Omental fat pad (tissue), 4 donors: ENCODE data around the gene RAPH1. TPM values are rescaled to one million over a fixed set of nuclear protein-coding genes. Genes with fewer than 3 reads are reported as not detected.

Experiments used
- ATAC-seq: fragments of 150-250 bp; one replicate; pipeline ENCODE4 v1.9.1; 2016; ENCODE audit warnings: mild to moderate bottlenecking, moderate library complexity; ENCODE audit not compliant: low FRiP score
- DNase-seq: peaks from one replicate; pipeline ENCODE4 v3.0.0-alpha.2; 2019; ENCODE audit warnings: low spot score
- total RNA-seq, 4 donors: library from RNA; depleted of rRNA; stranded (reverse); fragments of >200 nt; gene quantifications; one replicate each; pipeline ENCODE4 v1.1.0, GENCODE V29; 2016
- TF ChIP-seq, protein P1 (sequence below), 3 donors: fragments of 450-650 bp; IDR thresholded peaks; one replicate each; pipeline ENCODE4 v1.5.1; 2016 to 2017; ENCODE audit warnings: antibody characterized with exemption in 3 of 3, mild to moderate bottlenecking in 3 of 3, moderate library complexity in 2 of 3

The RAPH1 gene, protein sequence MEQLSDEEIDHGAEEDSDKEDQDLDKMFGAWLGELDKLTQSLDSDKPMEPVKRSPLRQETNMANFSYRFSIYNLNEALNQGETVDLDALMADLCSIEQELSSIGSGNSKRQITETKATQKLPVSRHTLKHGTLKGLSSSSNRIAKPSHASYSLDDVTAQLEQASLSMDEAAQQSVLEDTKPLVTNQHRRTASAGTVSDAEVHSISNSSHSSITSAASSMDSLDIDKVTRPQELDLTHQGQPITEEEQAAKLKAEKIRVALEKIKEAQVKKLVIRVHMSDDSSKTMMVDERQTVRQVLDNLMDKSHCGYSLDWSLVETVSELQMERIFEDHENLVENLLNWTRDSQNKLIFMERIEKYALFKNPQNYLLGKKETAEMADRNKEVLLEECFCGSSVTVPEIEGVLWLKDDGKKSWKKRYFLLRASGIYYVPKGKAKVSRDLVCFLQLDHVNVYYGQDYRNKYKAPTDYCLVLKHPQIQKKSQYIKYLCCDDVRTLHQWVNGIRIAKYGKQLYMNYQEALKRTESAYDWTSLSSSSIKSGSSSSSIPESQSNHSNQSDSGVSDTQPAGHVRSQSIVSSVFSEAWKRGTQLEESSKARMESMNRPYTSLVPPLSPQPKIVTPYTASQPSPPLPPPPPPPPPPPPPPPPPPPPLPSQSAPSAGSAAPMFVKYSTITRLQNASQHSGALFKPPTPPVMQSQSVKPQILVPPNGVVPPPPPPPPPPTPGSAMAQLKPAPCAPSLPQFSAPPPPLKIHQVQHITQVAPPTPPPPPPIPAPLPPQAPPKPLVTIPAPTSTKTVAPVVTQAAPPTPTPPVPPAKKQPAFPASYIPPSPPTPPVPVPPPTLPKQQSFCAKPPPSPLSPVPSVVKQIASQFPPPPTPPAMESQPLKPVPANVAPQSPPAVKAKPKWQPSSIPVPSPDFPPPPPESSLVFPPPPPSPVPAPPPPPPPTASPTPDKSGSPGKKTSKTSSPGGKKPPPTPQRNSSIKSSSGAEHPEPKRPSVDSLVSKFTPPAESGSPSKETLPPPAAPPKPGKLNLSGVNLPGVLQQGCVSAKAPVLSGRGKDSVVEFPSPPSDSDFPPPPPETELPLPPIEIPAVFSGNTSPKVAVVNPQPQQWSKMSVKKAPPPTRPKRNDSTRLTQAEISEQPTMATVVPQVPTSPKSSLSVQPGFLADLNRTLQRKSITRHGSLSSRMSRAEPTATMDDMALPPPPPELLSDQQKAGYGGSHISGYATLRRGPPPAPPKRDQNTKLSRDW
- total RNA-seq: 10 to 100 TPM; 38.1 to 86.1 (median 65.6) TPM

DNA sequence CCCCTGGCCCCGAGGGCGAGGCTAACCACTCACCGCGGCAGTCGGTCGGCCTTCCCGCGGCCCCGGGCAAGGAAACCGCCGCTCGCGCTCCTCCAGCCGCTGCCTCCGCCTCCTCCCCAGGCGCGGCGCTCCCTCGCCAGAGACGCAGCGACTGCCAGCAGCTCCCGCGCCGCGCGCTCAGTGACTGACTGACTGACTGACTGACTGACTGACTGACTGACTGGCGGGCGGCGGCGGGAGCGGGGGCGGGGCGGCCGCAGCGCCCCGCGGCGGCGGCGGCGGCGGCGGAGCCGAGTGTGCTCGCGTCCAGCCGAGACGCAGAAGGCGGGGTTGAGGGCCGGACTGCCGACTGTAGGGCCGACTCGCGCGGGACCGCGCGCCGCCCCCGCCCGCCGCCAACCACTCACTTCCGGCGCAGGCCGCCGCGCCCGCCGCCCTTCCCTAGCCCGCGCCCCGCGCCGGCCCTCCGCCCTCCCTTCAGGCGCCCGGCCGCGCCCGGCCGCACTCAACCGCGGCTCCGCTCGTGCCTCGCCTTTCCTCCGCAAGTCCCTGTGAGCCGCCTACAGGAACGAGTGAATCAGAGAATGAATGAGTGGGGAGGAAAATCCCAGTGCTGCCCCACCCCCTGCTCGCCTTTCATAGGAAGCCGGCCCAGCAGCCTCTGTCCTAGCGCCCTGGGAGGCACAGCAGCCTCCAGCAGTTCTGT, at the start of gene RAPH1:
Gene RAPH1 (minus strand): TSS at position 224 of the 706 bp plus-strand sequence. CDS start 39,948 bp downstream, outside the sequence.
- DNase-seq (peak; percentile 58), ATAC-seq (peak; percentile 96)
- TF ChIP-seq, protein P1, sequence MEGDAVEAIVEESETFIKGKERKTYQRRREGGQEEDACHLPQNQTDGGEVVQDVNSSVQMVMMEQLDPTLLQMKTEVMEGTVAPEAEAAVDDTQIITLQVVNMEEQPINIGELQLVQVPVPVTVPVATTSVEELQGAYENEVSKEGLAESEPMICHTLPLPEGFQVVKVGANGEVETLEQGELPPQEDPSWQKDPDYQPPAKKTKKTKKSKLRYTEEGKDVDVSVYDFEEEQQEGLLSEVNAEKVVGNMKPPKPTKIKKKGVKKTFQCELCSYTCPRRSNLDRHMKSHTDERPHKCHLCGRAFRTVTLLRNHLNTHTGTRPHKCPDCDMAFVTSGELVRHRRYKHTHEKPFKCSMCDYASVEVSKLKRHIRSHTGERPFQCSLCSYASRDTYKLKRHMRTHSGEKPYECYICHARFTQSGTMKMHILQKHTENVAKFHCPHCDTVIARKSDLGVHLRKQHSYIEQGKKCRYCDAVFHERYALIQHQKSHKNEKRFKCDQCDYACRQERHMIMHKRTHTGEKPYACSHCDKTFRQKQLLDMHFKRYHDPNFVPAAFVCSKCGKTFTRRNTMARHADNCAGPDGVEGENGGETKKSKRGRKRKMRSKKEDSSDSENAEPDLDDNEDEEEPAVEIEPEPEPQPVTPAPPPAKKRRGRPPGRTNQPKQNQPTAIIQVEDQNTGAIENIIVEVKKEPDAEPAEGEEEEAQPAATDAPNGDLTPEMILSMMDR (IDR thresholded peaks at IDR 0.05): no peak

- TF ChIP-seq, protein P1 (IDR thresholded peaks at IDR 0.05): no peak
- ATAC-seq (no peak), DNase-seq (no peak)
Measured at GRCh38 chr2:203584784-203585183, 49.7 kb upstream of the RAPH1 start.

GRCh38 chr2:203583701-203584100, 48.6 kb upstream of the RAPH1 start:
- DNase-seq: no peak
- ATAC-seq: no peak
- TF ChIP-seq, protein P1 (IDR thresholded peaks at IDR 0.05): no peak

GRCh38 chr2:203583084-203583695, 48.1 kb upstream of the RAPH1 start:
- DNase-seq (no peak), ATAC-seq (no peak)
- TF ChIP-seq, protein P1 (IDR thresholded peaks at IDR 0.05): no peak

GRCh38 chr2:203582468-203582867, 47.4 kb upstream of the RAPH1 start:
- DNase-seq: no peak
- TF ChIP-seq, protein P1 (IDR thresholded peaks at IDR 0.05): no peak
- no peak for ATAC-seq

DNA sequence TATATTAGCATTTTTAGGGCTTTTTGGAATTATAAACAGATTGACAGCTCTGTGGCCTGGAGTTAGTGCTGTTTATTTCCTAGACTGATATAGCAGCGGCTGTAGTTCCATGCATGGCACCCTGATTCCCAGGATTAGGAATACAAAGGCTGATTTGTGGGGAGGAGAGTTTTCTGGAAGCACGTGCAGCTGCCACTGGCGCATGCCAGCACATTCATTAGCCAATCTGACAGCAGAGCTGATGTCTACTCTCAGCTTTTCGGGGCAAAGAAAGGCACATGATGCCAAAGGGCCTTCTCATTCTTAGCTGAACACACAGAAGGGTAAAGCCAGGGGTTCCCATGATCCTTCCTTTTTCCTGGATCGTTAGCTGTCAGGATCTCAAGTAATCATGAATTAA, 45.7 kb upstream of the RAPH1 start:
- TF ChIP-seq, protein P1 (IDR thresholded peaks at IDR 0.05): no peak
- ATAC-seq (no peak), DNase-seq (no peak)
